ENCODE data around the gene TMEM255B.

GRCh38 chr13:113827021-113827420 lies 68.0 kb downstream of the TMEM255B start:
- TF ChIP-seq NR2C2 (CRISPR knock-in tag; IDR thresholded peaks at IDR 0.05) (no peak), NR2C2 (tag; IDR thresholded peaks at IDR 0.05) (no peak), CTBP1 (IDR thresholded peaks at IDR 0.05; ENCODE audit: borderline replicate concordance) (no peak), CHD2 (IDR thresholded peaks at IDR 0.05; ENCODE audit: low read depth, low read length) (no peak)
